CD4-positive, CD25-positive, alpha-beta regulatory T cell (primary cell): ENCODE data around the gene FBXO21. TPM values are rescaled to one million over a fixed set of nuclear protein-coding genes. Genes with fewer than 3 reads are reported as not detected.

Source experiments
- ATAC-seq, 2 donors: fragments of 150-1000 bp; cut with Tn5 transposase; one replicate each; pipeline ENCODE4 v1.10.0; 2021; ENCODE audit warnings: low read depth in 2 of 2, moderate number of reproducible peaks in 2 of 2, moderate library complexity in 1 of 2
- DNase-seq, 3 donors: peaks; one replicate each; pipeline versions ENCODE4 v3.0.0 to v3.0.0-alpha.2; 2012 to 2022; ENCODE audit warnings: mixed read lengths in 1 of 3
- H3K27ac ChIP-seq: one replicate; pipeline ENCODE4 v1.7.0; 2013; ENCODE audit warnings: mild to moderate bottlenecking, low read length; ENCODE audit not compliant: insufficient read depth, poor library complexity, severe bottlenecking
- H3K27me3 ChIP-seq: one replicate; pipeline ENCODE4 v1.7.0; 2013; ENCODE audit warnings: low read length; ENCODE audit not compliant: control insufficient read depth, insufficient read depth
- H3K36me3 ChIP-seq: one replicate; pipeline ENCODE4 v1.7.0; 2013; ENCODE audit warnings: mild to moderate bottlenecking, low read length, moderate library complexity; ENCODE audit not compliant: control insufficient read depth, insufficient read depth
- H3K4me1 ChIP-seq: 2 replicates; pipeline ENCODE4 v1.7.0; 2013; ENCODE audit warnings: mild to moderate bottlenecking, low read length; ENCODE audit not compliant: insufficient read depth, control insufficient read depth, poor library complexity, severe bottlenecking
- H3K4me3 ChIP-seq: one replicate; pipeline ENCODE4 v1.7.0; 2013; ENCODE audit warnings: low read depth, mild to moderate bottlenecking, low read length, moderate library complexity
- H3K9me3 ChIP-seq, 2 experiments: 1 replicate in 1 of 2; 2 replicates in 1 of 2; pipeline ENCODE4 v1.7.0; 2013; ENCODE audit warnings: low read length in 2 of 2, mild to moderate bottlenecking in 1 of 2, moderate library complexity in 1 of 2; ENCODE audit not compliant: control insufficient read depth in 2 of 2
- H3K27ac Mint-ChIP-seq, 3 donors: one replicate each; pipeline ENCODE4 v1.8.0; 2020 to 2022; ENCODE audit warnings: mild to moderate bottlenecking in 3 of 3, mixed read lengths in 3 of 3, moderate library complexity in 2 of 3
- H3K27me3 Mint-ChIP-seq: one replicate; pipeline ENCODE4 v1.8.0; 2022; ENCODE audit warnings: mild to moderate bottlenecking, mixed read lengths
- H3K36me3 Mint-ChIP-seq: one replicate; pipeline ENCODE4 v1.8.0; 2020; ENCODE audit warnings: mixed read lengths
- H3K4me1 Mint-ChIP-seq, 4 donors: one replicate each; pipeline ENCODE4 v1.8.0; 2020 to 2022; ENCODE audit warnings: mixed read lengths in 4 of 4, mild to moderate bottlenecking in 1 of 4
- H3K4me3 Mint-ChIP-seq, 4 donors: one replicate each; pipeline ENCODE4 v1.8.0; 2020 to 2022; ENCODE audit warnings: mild to moderate bottlenecking in 4 of 4, mixed read lengths in 4 of 4, moderate library complexity in 3 of 4
- H3K9me3 Mint-ChIP-seq, 7 donors: one replicate each; pipeline ENCODE4 v1.8.0; 2020 to 2022; ENCODE audit warnings: mixed read lengths in 7 of 7, mild to moderate bottlenecking in 3 of 7, moderate library complexity in 2 of 7
- polyA plus RNA-seq, 4 donors: library from polyadenylated mRNA; unstranded; fragments of 300-500 nt; fragmentation: Illumina TruSeq; gene quantifications; one replicate each; pipeline ENCODE4 v1.2.3, GENCODE V29; 2021
- total RNA-seq: library from RNA; stranded (reverse); gene quantifications from one replicate; pipeline ENCODE4 v1.2.3, GENCODE V29; 2022

The FBXO21 gene
- total and polyA plus RNA-seq, 5 donors from 2014 or later: 49.4 to 61.0 (median 52.2) TPM

GRCh38 chr12:117210266-117210918 is 20.1 kb upstream of the FBXO21 start:
- peaks cover 0 to 1% (median 0%) of the 10 kb centered on the region in 7 donors for H3K9me3 Mint-ChIP-seq
- no peak overlapping the region for H3K4me3 ChIP-seq
- H3K27ac Mint-ChIP-seq: no peak overlapping the region
- peaks cover 5% of the 10 kb centered on the region for H3K36me3 Mint-ChIP-seq
- ATAC-seq (no peak), DNase-seq (no peak)
- H3K27ac ChIP-seq: no peak overlapping the region
- H3K4me1 ChIP-seq: no peaks in the 10 kb centered on the region
- H3K4me1 Mint-ChIP-seq: no peaks in the 10 kb centered on the region
- H3K36me3 ChIP-seq: no peaks in the 10 kb centered on the region
- H3K27me3 ChIP-seq: no peaks in the 10 kb centered on the region
- no peak overlapping the region for H3K4me3 Mint-ChIP-seq
- H3K27me3 Mint-ChIP-seq: peaks cover 28% of the 10 kb centered on the region
- no peaks in the 10 kb centered on the region for H3K9me3 ChIP-seq

GRCh38 chr12:117209626-117210025 is 19.4 kb upstream of the FBXO21 start:
- Histone ChIP-seq H3K36me3 (no peaks in the 10 kb centered on the region), H3K9me3 (no peaks in the 10 kb centered on the region), H3K27ac (no peak overlapping the region), H3K4me1 (no peaks in the 10 kb centered on the region), H3K4me3 (no peak overlapping the region), H3K27me3 (no peaks in the 10 kb centered on the region)
- ATAC-seq (no peak), DNase-seq (no peak)
- H3K4me1 Mint-ChIP-seq: no peaks in the 10 kb centered on the region
- peaks cover 30% of the 10 kb centered on the region for H3K27me3 Mint-ChIP-seq
- H3K4me3 Mint-ChIP-seq: no peak overlapping the region
- H3K27ac Mint-ChIP-seq: no peak overlapping the region
- H3K36me3 Mint-ChIP-seq: peaks cover 5% of the 10 kb centered on the region
- H3K9me3 Mint-ChIP-seq: peaks cover 0 to 1% (median 0%) of the 10 kb centered on the region in 7 donors

- no peaks in the 10 kb centered on the region for H3K4me1 Mint-ChIP-seq
- H3K4me3 Mint-ChIP-seq: no peak overlapping the region
- no peaks in the 10 kb centered on the region for H3K27me3 ChIP-seq
- peaks cover 0 to 1% (median 0%) of the 10 kb centered on the region in 7 donors for H3K9me3 Mint-ChIP-seq
- no peak overlapping the region for H3K27ac Mint-ChIP-seq
- no peaks in the 10 kb centered on the region for H3K4me1 ChIP-seq
- no peak overlapping the region for H3K4me3 ChIP-seq
- ATAC-seq (no peak), DNase-seq (no peak)
- no peak overlapping the region for H3K27ac ChIP-seq
- peaks cover 32% of the 10 kb centered on the region for H3K27me3 Mint-ChIP-seq
- no peaks in the 10 kb centered on the region for H3K9me3 ChIP-seq
- peaks cover 5% of the 10 kb centered on the region for H3K36me3 Mint-ChIP-seq
- no peaks in the 10 kb centered on the region for H3K36me3 ChIP-seq
Observed at GRCh38 chr12:117208811-117209455, 18.7 kb upstream of the FBXO21 start.

GRCh38 chr12:117208206-117208605 is 17.9 kb upstream of the FBXO21 start:
- Histone ChIP-seq H3K9me3 (no peaks in the 10 kb centered on the region), H3K4me1 (no peaks in the 10 kb centered on the region), H3K36me3 (no peaks in the 10 kb centered on the region), H3K27ac (no peak overlapping the region), H3K27me3 (no peaks in the 10 kb centered on the region), H3K4me3 (no peak overlapping the region)
- DNase-seq (no peak), ATAC-seq (no peak)
- H3K27me3 Mint-ChIP-seq: peaks cover 32% of the 10 kb centered on the region
- H3K27ac Mint-ChIP-seq: no peak overlapping the region
- peaks cover 5% of the 10 kb centered on the region for H3K36me3 Mint-ChIP-seq
- peaks cover 0 to 1% (median 0%) of the 10 kb centered on the region in 7 donors for H3K9me3 Mint-ChIP-seq
- H3K4me1 Mint-ChIP-seq: no peaks in the 10 kb centered on the region
- no peak overlapping the region for H3K4me3 Mint-ChIP-seq

GRCh38 chr12:117207675-117208074 is 17.4 kb upstream of the FBXO21 start:
- H3K4me3 ChIP-seq: no peak overlapping the region
- no peaks in the 10 kb centered on the region for H3K27me3 ChIP-seq
- no peak for DNase-seq
- H3K27me3 Mint-ChIP-seq: peaks cover 27% of the 10 kb centered on the region
- ATAC-seq: no peak
- H3K9me3 ChIP-seq: no peaks in the 10 kb centered on the region
- no peaks in the 10 kb centered on the region for H3K36me3 ChIP-seq
- peaks cover 5% of the 10 kb centered on the region for H3K36me3 Mint-ChIP-seq
- H3K27ac Mint-ChIP-seq: no peak overlapping the region
- no peak overlapping the region for H3K4me3 Mint-ChIP-seq
- no peaks in the 10 kb centered on the region for H3K4me1 ChIP-seq
- H3K4me1 Mint-ChIP-seq: no peaks in the 10 kb centered on the region
- H3K27ac ChIP-seq: no peak overlapping the region
- peaks cover 0 to 1% (median 0%) of the 10 kb centered on the region in 7 donors for H3K9me3 Mint-ChIP-seq

GRCh38 chr12:117202556-117202955 is 12.3 kb upstream of the FBXO21 start:
- H3K9me3 Mint-ChIP-seq: no peaks in the 10 kb centered on the region
- no peak for DNase-seq
- no peak overlapping the region for H3K4me3 ChIP-seq
- no peak for ATAC-seq
- H3K27me3 Mint-ChIP-seq: peaks cover 19% of the 10 kb centered on the region
- no peaks in the 10 kb centered on the region for H3K36me3 Mint-ChIP-seq
- H3K4me3 Mint-ChIP-seq: no peak overlapping the region
- H3K4me1 Mint-ChIP-seq: no peaks in the 10 kb centered on the region
- H3K27ac Mint-ChIP-seq: no peak overlapping the region
- no peaks in the 10 kb centered on the region for H3K9me3 ChIP-seq
- no peak overlapping the region for H3K27ac ChIP-seq
- no peaks in the 10 kb centered on the region for H3K27me3 ChIP-seq
- no peaks in the 10 kb centered on the region for H3K36me3 ChIP-seq
- H3K4me1 ChIP-seq: no peaks in the 10 kb centered on the region

GRCh38 chr12:117202033-117202432 is 11.8 kb upstream of the FBXO21 start:
- Mint-ChIP-seq H3K27me3 (peaks cover 25% of the 10 kb centered on the region), H3K36me3 (no peaks in the 10 kb centered on the region), H3K4me1 (no peaks in the 10 kb centered on the region), H3K9me3 (no peaks in the 10 kb centered on the region), H3K4me3 (no peak overlapping the region), H3K27ac (no peak overlapping the region)
- Histone ChIP-seq H3K9me3 (no peaks in the 10 kb centered on the region), H3K4me3 (no peak overlapping the region), H3K4me1 (no peaks in the 10 kb centered on the region), H3K27me3 (no peaks in the 10 kb centered on the region), H3K27ac (no peak overlapping the region), H3K36me3 (no peaks in the 10 kb centered on the region)
- ATAC-seq: no peak
- DNase-seq: no peak
